H9 (cell line): Measurements from ENCODE around the gene TBC1D1. TPM values are rescaled to one million over a fixed set of nuclear protein-coding genes. Genes with fewer than 3 reads are reported as not detected.
A peak's percentile ranks its signal among the peaks of the same experiment; 100 is the strongest.

Source experiments
- DNase-seq: peaks from one replicate; pipeline ENCODE4 v3.0.0-alpha.2; 2017
- H2AFZ ChIP-seq: one replicate; pipeline ENCODE4 v1.6.1; 2013; ENCODE audit warnings: mild to moderate bottlenecking, low read length, control low read depth, moderate library complexity
- H2AK5ac ChIP-seq: 2 replicates; pipeline ENCODE4 v1.6.1; 2013; ENCODE audit warnings: low read length, control low read depth, mixed read lengths; ENCODE audit not compliant: insufficient read length
- H2BK120ac ChIP-seq: one replicate; pipeline ENCODE4 v1.6.1; 2013; ENCODE audit warnings: low read depth, mild to moderate bottlenecking, low read length, control low read depth, inconsistent platforms; ENCODE audit not compliant: poor library complexity, severe bottlenecking
- H2BK12ac ChIP-seq: 2 replicates; pipeline ENCODE4 v1.6.1; 2013; ENCODE audit warnings: low read length, control low read depth, mixed read lengths, low read depth; ENCODE audit not compliant: insufficient read length
- H2BK15ac ChIP-seq: 2 replicates; pipeline ENCODE4 v1.6.1; 2013; ENCODE audit warnings: low read depth, low read length, control low read depth
- H2BK20ac ChIP-seq: one replicate; pipeline ENCODE4 v1.6.1; 2013; ENCODE audit warnings: low read depth, mild to moderate bottlenecking, low read length, control low read depth, inconsistent platforms; ENCODE audit not compliant: poor library complexity, severe bottlenecking
- H2BK5ac ChIP-seq: 2 replicates; pipeline ENCODE4 v1.6.1; 2013; ENCODE audit warnings: low read length, control low read depth, mixed read lengths; ENCODE audit not compliant: insufficient read length
- H3K14ac ChIP-seq: 2 replicates; pipeline ENCODE4 v1.6.1; 2013; ENCODE audit warnings: low read length, control low read depth; ENCODE audit not compliant: insufficient read depth
- H3K18ac ChIP-seq: 2 replicates; pipeline ENCODE4 v1.6.1; 2013; ENCODE audit warnings: low read depth, mild to moderate bottlenecking, mixed read lengths, low read length, control low read depth; ENCODE audit not compliant: insufficient read length
- H3K23ac ChIP-seq: 2 replicates; pipeline ENCODE4 v1.6.1; 2013; ENCODE audit warnings: low read length, control low read depth, mixed read lengths, low read depth; ENCODE audit not compliant: insufficient read length
- H3K23me2 ChIP-seq: 2 replicates; pipeline ENCODE4 v1.6.1; 2013; ENCODE audit warnings: low read depth, mild to moderate bottlenecking, mixed read lengths, low read length, control low read depth; ENCODE audit not compliant: insufficient read length, poor library complexity, severe bottlenecking
- H3K27ac ChIP-seq: 2 replicates; pipeline ENCODE4 v1.5.1; 2013; ENCODE audit warnings: low read length, control low read depth, mixed read lengths, low read depth; ENCODE audit not compliant: insufficient read length
- H3K27me3 ChIP-seq: 2 replicates; pipeline ENCODE4 v1.6.1; 2013; ENCODE audit warnings: low read length, control low read depth, inconsistent platforms; ENCODE audit not compliant: insufficient read depth
- H3K4ac ChIP-seq: 2 replicates; pipeline ENCODE4 v1.6.1; 2013; ENCODE audit warnings: low read depth, mild to moderate bottlenecking, control low read depth, inconsistent platforms, low read length, moderate library complexity
- H3K4me1 ChIP-seq: 2 replicates; pipeline ENCODE4 v1.6.1; 2013; ENCODE audit warnings: low read length, control low read depth, inconsistent platforms; ENCODE audit not compliant: insufficient read depth
- H3K4me2 ChIP-seq: 2 replicates; pipeline ENCODE4 v1.6.1; 2013; ENCODE audit warnings: low read length, control low read depth, mixed read lengths; ENCODE audit not compliant: insufficient read length, insufficient read depth
- H3K56ac ChIP-seq: 2 replicates; pipeline ENCODE4 v1.6.1; 2013; ENCODE audit warnings: low read depth, mild to moderate bottlenecking, mixed read lengths, low read length, control low read depth; ENCODE audit not compliant: insufficient read length
- H3K79me1 ChIP-seq: 2 replicates; pipeline ENCODE4 v1.6.1; 2013; ENCODE audit warnings: low read depth, mild to moderate bottlenecking, moderate library complexity, low read length, control low read depth, inconsistent platforms; ENCODE audit not compliant: insufficient read depth, poor library complexity, severe bottlenecking
- H3K79me2 ChIP-seq: 2 replicates; pipeline ENCODE4 v1.6.1; 2013; ENCODE audit warnings: low read length, control low read depth, inconsistent platforms; ENCODE audit not compliant: insufficient read depth
- H3K9ac ChIP-seq: 2 replicates; pipeline ENCODE4 v1.6.1; 2013; ENCODE audit warnings: low read length, control low read depth, mixed read lengths; ENCODE audit not compliant: insufficient read length; ENCODE audit errors: extremely low read depth
- H3K9me3 ChIP-seq: one replicate; pipeline ENCODE4 v1.6.1; 2013; ENCODE audit warnings: low read depth, low read length, inconsistent platforms; ENCODE audit not compliant: control insufficient read depth
- H3T11ph ChIP-seq: one replicate; pipeline ENCODE4 v1.6.1; 2013; ENCODE audit warnings: mild to moderate bottlenecking, low read length, control low read depth, inconsistent platforms
- H4K20me1 ChIP-seq: one replicate; pipeline ENCODE4 v1.6.1; 2013; ENCODE audit not compliant: control insufficient read depth, insufficient read length, insufficient read depth
- H4K5ac ChIP-seq: 2 replicates; pipeline ENCODE4 v1.6.1; 2013; ENCODE audit warnings: low read depth, mild to moderate bottlenecking, mixed read lengths, low read length, control low read depth; ENCODE audit not compliant: insufficient read length
- H4K8ac ChIP-seq: replicated peaks from 2 replicates; pipeline ENCODE4 v1.6.1; 2013; ENCODE audit warnings: low read length, control low read depth, mixed read lengths, low read depth; ENCODE audit not compliant: insufficient read length
- H4K91ac ChIP-seq: 2 replicates; pipeline ENCODE4 v1.6.1; 2013; ENCODE audit warnings: low read depth, mild to moderate bottlenecking, moderate library complexity, mixed read lengths, low read length, control low read depth; ENCODE audit not compliant: insufficient read length
- H3K27ac Mint-ChIP-seq, 3 experiments: 2 replicates in 2 of 3; 3 replicates in 1 of 3; pipeline ENCODE4 v1.8.0; 2020 to 2021; ENCODE audit warnings: mixed read lengths in 3 of 3, mild to moderate bottlenecking in 1 of 3, moderate library complexity in 1 of 3
- H3K27me3 Mint-ChIP-seq: 2 replicates; pipeline ENCODE4 v1.8.0; 2021; ENCODE audit warnings: low read depth, mild to moderate bottlenecking, moderate library complexity, mixed read lengths
- H3K36me3 Mint-ChIP-seq, 3 experiments: 2 replicates in 2 of 3; 3 replicates in 1 of 3; pipeline ENCODE4 v1.8.0; 2020 to 2021; ENCODE audit warnings: low read depth in 3 of 3, mixed read lengths in 3 of 3; ENCODE audit not compliant: insufficient read depth in 1 of 3
- H3K4me1 Mint-ChIP-seq, 2 experiments: 2 replicates each; pipeline ENCODE4 v1.8.0; 2020; ENCODE audit warnings: mixed read lengths in 2 of 2
- H3K4me3 Mint-ChIP-seq, 2 experiments: 2 replicates in 1 of 2; 3 replicates in 1 of 2; pipeline ENCODE4 v1.8.0; 2020 to 2021; ENCODE audit warnings: mild to moderate bottlenecking in 2 of 2, mixed read lengths in 2 of 2, moderate library complexity in 1 of 2
- H3K9me3 Mint-ChIP-seq, 2 experiments: 2 replicates in 1 of 2; 3 replicates in 1 of 2; pipeline ENCODE4 v1.8.0; 2020; ENCODE audit warnings: mild to moderate bottlenecking in 2 of 2, mixed read lengths in 2 of 2, moderate library complexity in 1 of 2
- WGBS: extraction: QIAGEN DNeasy Blood & Tissue Kit; methylation state at CpG from one replicate; pipeline ENCODE4 v1.1.7; 2013; ENCODE audit warnings: missing lambda C conversion rate, low lambda C conversion rate, mixed read lengths; ENCODE audit not compliant: insufficient read length; ENCODE audit errors: extremely low coverage; 5-methylcytosine and 5-hydroxymethylcytosine counted together
- total RNA-seq: library from RNA; stranded (reverse); gene quantifications from 2 replicates; pipeline ENCODE4 v1.2.1, GENCODE V29; 2021
- TF ChIP-seq, protein P1 (sequence below): fragments of 200-600 bp; sonication (generic); conservative IDR thresholded peaks from 3 replicates; pipeline ENCODE4 v1.8.0; 2021; ENCODE audit warnings: antibody characterized with exemption, mild to moderate bottlenecking

The TBC1D1 gene
- total RNA-seq, 1 experiment from 2014 or later: 109 TPM

DNA sequence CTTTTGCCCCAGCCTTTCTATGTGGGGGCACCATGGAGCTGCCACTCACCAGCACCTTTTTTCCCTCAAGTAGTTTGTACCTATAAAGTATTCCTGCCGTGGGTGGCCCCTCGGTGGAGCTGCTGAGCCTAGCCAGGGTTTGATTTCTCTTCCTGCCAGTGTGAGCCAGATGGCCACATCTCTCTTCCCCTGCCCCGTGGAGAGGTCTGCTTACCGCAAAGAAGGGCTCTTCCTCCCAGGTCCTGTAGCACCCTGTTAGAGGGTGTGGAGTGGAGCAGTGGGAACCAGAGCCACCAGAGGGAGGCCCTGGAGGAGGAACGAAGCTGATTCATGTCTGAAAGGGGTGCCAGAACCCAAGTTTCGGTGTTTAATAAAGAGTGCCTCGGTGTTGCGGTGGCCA, 164.7 kb downstream of the TBC1D1 start:
- no peak overlapping the region for H2AK5ac ChIP-seq
- H2BK120ac ChIP-seq: no peak overlapping the region
- no peak overlapping the region for H3K56ac ChIP-seq
- WGBS: no CpG with 5 or more reads among the region's 8 CpGs
- no peak overlapping the region for H2BK12ac ChIP-seq
- Mint-ChIP-seq H3K9me3 (no peaks in the 10 kb centered on the region), H3K27ac (peak overlapping the region in 2 of 3 experiments; percentile 9 to 49; a peak in 2 of 7 replicates), H3K36me3 (peaks cover 25 to 42% (median 33%) of the 10 kb centered on the region in 3 experiments; a peak in 6 of 7 replicates), H3K4me1 (no peaks in the 10 kb centered on the region; a peak in 1 of 4 replicates), H3K27me3 (no peaks in the 10 kb centered on the region; the same call in 1 of the 2 replicates), H3K4me3 (no peak overlapping the region)
- H3K9ac ChIP-seq: no peak overlapping the region
- no peaks in the 10 kb centered on the region for H3K4me1 ChIP-seq
- no peak overlapping the region for H3K23ac ChIP-seq
- no peak overlapping the region for H3K4ac ChIP-seq
- no peak overlapping the region for H2BK15ac ChIP-seq
- DNase-seq: peak; percentile 36
- H3K14ac ChIP-seq: no peak overlapping the region
- H3K27ac ChIP-seq: no peak overlapping the region
- H4K8ac ChIP-seq: no peak overlapping the region
- no peak overlapping the region for H4K5ac ChIP-seq
- H2AFZ ChIP-seq: no peak overlapping the region
- no peaks in the 10 kb centered on the region for H3K23me2 ChIP-seq
- H3K18ac ChIP-seq: no peak overlapping the region
- no peak overlapping the region for H2BK20ac ChIP-seq
- H4K20me1 ChIP-seq: no peaks in the 10 kb centered on the region
- no peak overlapping the region for H2BK5ac ChIP-seq
- no peaks in the 10 kb centered on the region for H3K79me1 ChIP-seq
- no peaks in the 10 kb centered on the region for H3K79me2 ChIP-seq
- H3K4me2 ChIP-seq: no peak overlapping the region
- H3K27me3 ChIP-seq: no peaks in the 10 kb centered on the region
- H4K91ac ChIP-seq: no peak overlapping the region
- TF ChIP-seq, protein P1, sequence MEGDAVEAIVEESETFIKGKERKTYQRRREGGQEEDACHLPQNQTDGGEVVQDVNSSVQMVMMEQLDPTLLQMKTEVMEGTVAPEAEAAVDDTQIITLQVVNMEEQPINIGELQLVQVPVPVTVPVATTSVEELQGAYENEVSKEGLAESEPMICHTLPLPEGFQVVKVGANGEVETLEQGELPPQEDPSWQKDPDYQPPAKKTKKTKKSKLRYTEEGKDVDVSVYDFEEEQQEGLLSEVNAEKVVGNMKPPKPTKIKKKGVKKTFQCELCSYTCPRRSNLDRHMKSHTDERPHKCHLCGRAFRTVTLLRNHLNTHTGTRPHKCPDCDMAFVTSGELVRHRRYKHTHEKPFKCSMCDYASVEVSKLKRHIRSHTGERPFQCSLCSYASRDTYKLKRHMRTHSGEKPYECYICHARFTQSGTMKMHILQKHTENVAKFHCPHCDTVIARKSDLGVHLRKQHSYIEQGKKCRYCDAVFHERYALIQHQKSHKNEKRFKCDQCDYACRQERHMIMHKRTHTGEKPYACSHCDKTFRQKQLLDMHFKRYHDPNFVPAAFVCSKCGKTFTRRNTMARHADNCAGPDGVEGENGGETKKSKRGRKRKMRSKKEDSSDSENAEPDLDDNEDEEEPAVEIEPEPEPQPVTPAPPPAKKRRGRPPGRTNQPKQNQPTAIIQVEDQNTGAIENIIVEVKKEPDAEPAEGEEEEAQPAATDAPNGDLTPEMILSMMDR: peak; percentile 38; the same call in 1 of the 3 replicates
- H3T11ph ChIP-seq: no peak overlapping the region
- no peaks in the 10 kb centered on the region for H3K9me3 ChIP-seq
